GM12874 (cell line): ENCODE measurements around the gene TK2.

Source experiments
- CTCF ChIP-seq: IDR thresholded peaks from 2 replicates; pipeline ENCODE4 v1.5.1; 2011; ENCODE audit warnings: low read depth, mild to moderate bottlenecking, control low read depth, low read length, moderate library complexity; ENCODE audit not compliant: insufficient read depth

The TK2 gene

GRCh38 chr16:66541388-66542355, 8.2 kb downstream of the TK2 start:
- no peak for TF ChIP-seq CTCF

- TF ChIP-seq CTCF: no peak
Measured at GRCh38 chr16:66539623-66540469, 10.1 kb downstream of the TK2 start.

- no peak for TF ChIP-seq CTCF
Measured at GRCh38 chr16:66538910-66539309, 11.0 kb downstream of the TK2 start.

GRCh38 chr16:66537236-66537635, 12.7 kb downstream of the TK2 start:
- no peak for TF ChIP-seq CTCF

GRCh38 chr16:66536525-66536924, 13.4 kb downstream of the TK2 start:
- TF ChIP-seq CTCF: no peak

- no peak for TF ChIP-seq CTCF
Measured at GRCh38 chr16:66534376-66534799, 15.5 kb downstream of the TK2 start.

- no peak for TF ChIP-seq CTCF
Measured at GRCh38 chr16:66529475-66529874, 20.4 kb downstream of the TK2 start.
